Kidney (tissue), 14 donors: ENCODE data around the gene CD200R1L. TPM values are rescaled to one million over a fixed set of nuclear protein-coding genes. Genes with fewer than 3 reads are reported as not detected.

ENCODE experiments used
- DNase-seq, 5 donors: peaks; one replicate each; pipeline ENCODE4 v3.0.0-alpha.2; 2013 to 2020
- FAIRE-seq: peaks from 2 replicates; lab custom pipeline; 2012; peaks lifted over from hg19 to GRCh38; lab: Jason Lieb, UNC
- H3K27ac ChIP-seq, 2 donors: one replicate each; pipeline ENCODE4 v1.7.0; 2013; ENCODE audit warnings: low read depth in 2 of 2, low read length in 2 of 2, inconsistent platforms in 1 of 2
- H3K27me3 ChIP-seq: one replicate; pipeline ENCODE4 v1.7.1; 2013; ENCODE audit warnings: low read length, inconsistent platforms; ENCODE audit not compliant: control insufficient read depth, insufficient read depth
- H3K36me3 ChIP-seq, 3 donors: one replicate each; pipeline versions ENCODE4 v1.7.0 to v1.7.1; 2013; ENCODE audit warnings: low read length in 3 of 3, control low read depth in 1 of 3, inconsistent platforms in 1 of 3; ENCODE audit not compliant: insufficient read depth in 3 of 3, control insufficient read depth in 2 of 3
- H3K4me1 ChIP-seq, 3 donors: one replicate each; pipeline versions ENCODE4 v1.7.0 to v1.7.1; 2013; ENCODE audit warnings: low read length in 3 of 3, inconsistent platforms in 1 of 3, low read depth in 1 of 3; ENCODE audit not compliant: control insufficient read depth in 2 of 3, insufficient read depth in 2 of 3
- H3K4me3 ChIP-seq, 3 donors: one replicate each; pipeline versions ENCODE4 v1.7.0 to v1.8.1; 2013; ENCODE audit warnings: low read length in 3 of 3, control low read depth in 1 of 3, inconsistent platforms in 1 of 3
- H3K9ac ChIP-seq, 3 donors: one replicate each; pipeline versions ENCODE4 v1.7.0 to v1.7.1; 2013; ENCODE audit warnings: low read length in 3 of 3, control low read depth in 1 of 3, inconsistent platforms in 1 of 3
- H3K9me3 ChIP-seq, 3 donors: one replicate each; pipeline versions ENCODE4 v1.7.0 to v1.7.1; 2013; ENCODE audit warnings: low read length in 3 of 3, control low read depth in 1 of 3, inconsistent platforms in 1 of 3; ENCODE audit not compliant: control insufficient read depth in 2 of 3, insufficient read depth in 1 of 3
- intact Hi-C: fragments of 100-400 bp; cut with DNase I; formaldehyde crosslinking; loops from one replicate; pipeline ENCODE4 v1.11.1; 2022
- polyA plus RNA-seq: library from polyadenylated mRNA; stranded (reverse); fragments of 350-450 nt; fragmentation: Illumina TruSeq; extraction: RNeasy Lipid Tissue Mini Kit (QIAGEN cat#74804); gene quantifications from one replicate; pipeline ENCODE4 v1.2.3, GENCODE V29; 2014; ENCODE audit warnings: low read depth, low replicate concordance; ENCODE audit not compliant: insufficient read depth
- total RNA-seq: library from RNA; stranded (reverse); fragmentation: NEBNext Ultra II Directional; extraction: Animal tissue kit (Norgen Biotek cat#: 25700); gene quantifications from one replicate; pipeline ENCODE4 v1.2.1, GENCODE V29; 2021
- TF ChIP-seq, protein P1 (sequence below): IDR thresholded peaks from 3 replicates; pipeline ENCODE4 v1.5.1; 2012; ENCODE audit warnings: mild to moderate bottlenecking, moderate library complexity, borderline replicate concordance; ENCODE audit not compliant: insufficient read depth; ENCODE audit errors: extremely low read depth
- donor health status: control.
- donor health status: control.
- donor health status: control.
- donor health status: control.
- donor health status: control.
- donor health status: DM: yes; HTN: yes; CAD: no.
- donor health status: Normal renal cell carcinoma (clear cell type).

Gene CD200R1L
- total and polyA plus RNA-seq, 2 donors from 2014 or later = not detected

- FAIRE-seq = peak; percentile 32
- H3K27me3 ChIP-seq = no peaks in the 10 kb centered on the region
- peak in 2 of 5 donors; percentile 41 to 69 for DNase-seq
- H3K9me3 ChIP-seq = no peaks in the 10 kb centered on the region
- no peak overlapping the region for H3K27ac ChIP-seq
- H3K4me3 ChIP-seq = no peak overlapping the region
- H3K4me1 ChIP-seq = peaks cover 0 to 3% (median 2%) of the 10 kb centered on the region in 3 donors
- TF ChIP-seq, protein P1, sequence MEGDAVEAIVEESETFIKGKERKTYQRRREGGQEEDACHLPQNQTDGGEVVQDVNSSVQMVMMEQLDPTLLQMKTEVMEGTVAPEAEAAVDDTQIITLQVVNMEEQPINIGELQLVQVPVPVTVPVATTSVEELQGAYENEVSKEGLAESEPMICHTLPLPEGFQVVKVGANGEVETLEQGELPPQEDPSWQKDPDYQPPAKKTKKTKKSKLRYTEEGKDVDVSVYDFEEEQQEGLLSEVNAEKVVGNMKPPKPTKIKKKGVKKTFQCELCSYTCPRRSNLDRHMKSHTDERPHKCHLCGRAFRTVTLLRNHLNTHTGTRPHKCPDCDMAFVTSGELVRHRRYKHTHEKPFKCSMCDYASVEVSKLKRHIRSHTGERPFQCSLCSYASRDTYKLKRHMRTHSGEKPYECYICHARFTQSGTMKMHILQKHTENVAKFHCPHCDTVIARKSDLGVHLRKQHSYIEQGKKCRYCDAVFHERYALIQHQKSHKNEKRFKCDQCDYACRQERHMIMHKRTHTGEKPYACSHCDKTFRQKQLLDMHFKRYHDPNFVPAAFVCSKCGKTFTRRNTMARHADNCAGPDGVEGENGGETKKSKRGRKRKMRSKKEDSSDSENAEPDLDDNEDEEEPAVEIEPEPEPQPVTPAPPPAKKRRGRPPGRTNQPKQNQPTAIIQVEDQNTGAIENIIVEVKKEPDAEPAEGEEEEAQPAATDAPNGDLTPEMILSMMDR = peak; percentile 30
- H3K9ac ChIP-seq = no peak overlapping the region
- intact Hi-C loops = no loop called here
- H3K36me3 ChIP-seq = no peaks in the 10 kb centered on the region
These were observed 32.4 kb downstream of the CD200R1L start for GRCh38 chr3:112814266-112814665.

DNA sequence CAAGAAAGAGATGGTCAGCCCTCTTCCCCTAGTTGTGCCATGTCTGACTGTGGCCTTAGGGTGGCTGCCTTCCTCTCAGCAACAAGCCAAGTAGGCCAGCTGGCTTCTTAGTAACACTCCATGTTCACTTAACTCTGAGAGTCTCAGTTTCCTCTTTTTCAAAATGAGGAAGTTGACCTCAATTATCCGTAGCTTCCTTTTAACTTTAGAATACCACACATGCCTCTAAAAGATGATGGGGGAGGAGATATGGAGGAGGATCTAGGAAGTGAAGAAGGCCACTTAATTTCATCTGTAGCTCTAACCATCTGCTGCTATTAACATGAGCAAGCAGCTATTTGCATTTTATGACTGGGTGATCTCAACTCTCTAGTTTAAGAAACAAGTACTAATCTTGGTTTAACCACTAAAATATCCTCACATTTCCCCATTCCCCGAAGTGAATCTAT lies 32.9 kb downstream of the CD200R1L start:
- FAIRE-seq (no peak), DNase-seq (no peak)
- Histone ChIP-seq H3K9ac (no peak overlapping the region), H3K36me3 (no peaks in the 10 kb centered on the region), H3K4me1 (peaks cover 0 to 3% (median 2%) of the 10 kb centered on the region in 3 donors), H3K9me3 (no peaks in the 10 kb centered on the region), H3K27me3 (no peaks in the 10 kb centered on the region), H3K27ac (no peak overlapping the region), H3K4me3 (no peak overlapping the region)
- TF ChIP-seq, protein P1 = no peak
- intact Hi-C loops = no loop called here

- H3K27ac ChIP-seq = no peak overlapping the region
- no peaks in the 10 kb centered on the region for H3K27me3 ChIP-seq
- no peak overlapping the region for H3K9ac ChIP-seq
- intact Hi-C loops = no loop called here
- H3K9me3 ChIP-seq = no peaks in the 10 kb centered on the region
- TF ChIP-seq, protein P1 = no peak
- H3K4me1 ChIP-seq = peaks cover 0 to 3% (median 2%) of the 10 kb centered on the region in 3 donors
- H3K36me3 ChIP-seq = no peaks in the 10 kb centered on the region
- no peak for DNase-seq
- FAIRE-seq = no peak
- no peak overlapping the region for H3K4me3 ChIP-seq
These were observed 33.6 kb downstream of the CD200R1L start for GRCh38 chr3:112813016-112813415.
